HCT116 (cell line): ENCODE results near the gene WWP2. TPM values are rescaled to one million over a fixed set of nuclear protein-coding genes. Genes with fewer than 3 reads are reported as not detected.
"Not testable (repeated sequence)": the region's sequence is repeated elsewhere in the genome, so short reads cannot be mapped to it uniquely, and the experiment has no call there.

Experiments
- ATAC-seq: fragments of 200-7000 bp; cut with Tn5 transposase; 2 replicates; pipeline ENCODE4 v1.9.1; 2020; ENCODE audit warnings: mild to moderate bottlenecking, moderate library complexity
- BruUV-seq: library from RNA; stranded (reverse); fragments of 400-500 nt; replicated peaks from 2 replicates; lab custom pipeline; 2021; lab: Mats Ljungman, UMichigan
- CTCF ChIA-PET: fragments of 300-600 bp; sonication (Branson Sonifier 250); formaldehyde crosslinking; loops from one replicate; lab custom pipeline; 2021; ENCODE audit warnings: antibody characterized with exemption; lab: Charles Lee
- POLR2A ChIA-PET: fragments of 300-600, 350-600 bp; sonication (Branson Sonifier 250); formaldehyde crosslinking; loops from one replicate; lab custom pipeline; 2021; ENCODE audit warnings: antibody characterized with exemption; lab: Charles Lee
- RAD21 ChIA-PET, 2 experiments: fragments of 300-600 bp; sonication (Branson Sonifier 250); formaldehyde crosslinking; loops; one replicate each; lab custom pipeline; 2023; ENCODE audit warnings: low total read pairs in 2 of 2; ENCODE audit not compliant: uncharacterized antibody in 2 of 2, unreplicated experiment in 2 of 2, low non-redundant PET in 1 of 2; lab: Charles Lee
- DNase-seq: peaks from one replicate; pipeline ENCODE4 v3.0.0-alpha.2; 2010; ENCODE audit warnings: low read depth, low spot score
- H2AFZ ChIP-seq: fragments of 200-600 bp; shearing (Covaris generic), sonication (generic); 2 replicates; pipeline ENCODE4 v1.6.1; 2017; ENCODE audit warnings: low read depth, mixed run types, mixed read lengths, antibody characterized with exemption, low read length; ENCODE audit not compliant: poor library complexity, severe bottlenecking
- H3K27ac ChIP-seq: 2 replicates; pipeline ENCODE4 v1.5.1; 2012; ENCODE audit warnings: low read depth, low read length
- H3K27me3 ChIP-seq: fragments of 200-600 bp; sonication (generic); 2 replicates; pipeline ENCODE4 v1.6.1; 2016; ENCODE audit warnings: mixed run types, low read length, mixed read lengths; ENCODE audit not compliant: insufficient read depth
- H3K36me3 ChIP-seq, 2 experiments: fragments of 200-500 bp in 1 of 2; fragments of 200-600 bp in 1 of 2; sonication (Bioruptor generic) in 1 of 2; sonication (generic) in 1 of 2; 2 replicates each; pipeline versions ENCODE4 v1.5.1 to v1.6.1; 2014 to 2016; ENCODE audit warnings: low read length in 2 of 2, inconsistent platforms in 1 of 2, mixed read lengths in 1 of 2, mixed run types in 1 of 2; ENCODE audit not compliant: insufficient read depth in 2 of 2, control insufficient read depth in 1 of 2
- H3K4me1 ChIP-seq, 2 experiments: fragments of 200-600 bp in 1 of 2; sonication (generic) in 1 of 2; 2 replicates each; pipeline versions ENCODE4 v1.5.1 to v1.6.1; 2012 to 2017; ENCODE audit warnings: low read length in 2 of 2, inconsistent platforms in 1 of 2, mild to moderate bottlenecking in 1 of 2, mixed read lengths in 1 of 2, mixed run types in 1 of 2, moderate library complexity in 1 of 2; ENCODE audit not compliant: insufficient read depth in 2 of 2, control insufficient read depth in 1 of 2
- H3K4me2 ChIP-seq: fragments of 200-600 bp; sonication (generic); 2 replicates; pipeline ENCODE4 v1.6.1; 2017; ENCODE audit warnings: mixed run types, low read length, mixed read lengths
- H3K4me3 ChIP-seq, 2 experiments: fragments of 200-600 bp in 1 of 2; sonication (generic) in 1 of 2; replicated peaks in 1 of 2; 2 replicates each; pipeline ENCODE4 v1.5.1; 2011 to 2016; ENCODE audit warnings: low read length in 2 of 2, control low read depth in 1 of 2, low read depth in 1 of 2, mild to moderate bottlenecking in 1 of 2, mixed read lengths in 1 of 2, mixed run types in 1 of 2
- H3K79me2 ChIP-seq: fragments of 200-600 bp; sonication (generic); 2 replicates; pipeline ENCODE4 v1.6.1; 2017; ENCODE audit warnings: mild to moderate bottlenecking, mixed run types, low read length, moderate library complexity, mixed read lengths; ENCODE audit not compliant: insufficient read depth
- H3K9ac ChIP-seq: fragments of 200-600 bp; sonication (generic); 2 replicates; pipeline ENCODE4 v1.6.1; 2016; ENCODE audit warnings: low read length, mixed read lengths
- H3K9me2 ChIP-seq: fragments of 200-600 bp; sonication (generic), shearing (Covaris generic); 2 replicates; pipeline ENCODE4 v1.6.1; 2017; ENCODE audit warnings: mixed run types, mild to moderate bottlenecking, moderate library complexity; ENCODE audit not compliant: insufficient read depth
- H3K9me3 ChIP-seq, 2 experiments: fragments of 200-500 bp in 1 of 2; fragments of 200-600 bp in 1 of 2; sonication (Bioruptor generic) in 1 of 2; sonication (generic) in 1 of 2; 2 replicates each; pipeline ENCODE4 v1.6.1; 2014 to 2017; ENCODE audit warnings: low read length in 2 of 2, mixed read lengths in 2 of 2, inconsistent platforms in 1 of 2, low read depth in 1 of 2, mild to moderate bottlenecking in 1 of 2, mixed run types in 1 of 2, moderate library complexity in 1 of 2; ENCODE audit not compliant: control insufficient read depth in 1 of 2, insufficient read depth in 1 of 2
- H4K20me1 ChIP-seq: fragments of 200-600 bp; sonication (generic), shearing (Covaris generic); 2 replicates; pipeline ENCODE4 v1.6.1; 2017; ENCODE audit warnings: mixed run types, mild to moderate bottlenecking, moderate library complexity; ENCODE audit not compliant: insufficient read depth
- CTCF ChIP-seq, 3 experiments: fragments of 200-600 bp in 1 of 3; sonication (generic) in 1 of 3; IDR thresholded peaks in 2 of 3; conservative IDR thresholded peaks in 1 of 3; 2 replicates each; pipeline ENCODE4 v1.5.1; 2012 to 2017; ENCODE audit warnings: low read depth in 2 of 3, low read length in 2 of 3, antibody characterized with exemption in 1 of 3, borderline replicate concordance in 1 of 3, control low read depth in 1 of 3, mild to moderate bottlenecking in 1 of 3, mixed read lengths in 1 of 3, mixed run types in 1 of 3, moderate library complexity in 1 of 3; ENCODE audit not compliant: insufficient read depth in 1 of 3
- ELF1 ChIP-seq: IDR thresholded peaks from 2 replicates; pipeline ENCODE4 v1.6.1; 2012; ENCODE audit warnings: low read depth, borderline replicate concordance
- EZH2phosphoT487 ChIP-seq: fragments of 200-600 bp; IDR thresholded peaks from 2 replicates; pipeline ENCODE4 v1.6.1; 2018; ENCODE audit warnings: antibody characterized with exemption, borderline replicate concordance
- POLR2A ChIP-seq: IDR thresholded peaks from 2 replicates; pipeline ENCODE4 v1.7.0; 2011; ENCODE audit warnings: borderline replicate concordance; ENCODE audit not compliant: insufficient read depth, insufficient read length; ENCODE audit errors: extremely low read depth
- RAD21 ChIP-seq: IDR thresholded peaks from 2 replicates; pipeline ENCODE4 v1.6.1; 2012; ENCODE audit warnings: low read depth, mild to moderate bottlenecking
- intact Hi-C: fragments of 100-400 bp; cut with micrococcal nuclease; formaldehyde crosslinking; loops from 2 replicates; pipeline ENCODE4 v1.10.0; 2022
- total RNA-seq: library from RNA; stranded (reverse); gene quantifications from one replicate; pipeline ENCODE4 v1.2.1, GENCODE V29; 2021; ENCODE audit not compliant: unreplicated experiment
- TF ChIP-seq, protein P1 (sequence below): IDR thresholded peaks from 2 replicates; pipeline ENCODE4 v1.6.1; 2011; ENCODE audit warnings: mild to moderate bottlenecking, low read length, moderate library complexity; ENCODE audit not compliant: insufficient replicate concordance; ENCODE audit errors: extremely low read depth
- TF ChIP-seq, protein P2 (sequence below): IDR thresholded peaks from 2 replicates; pipeline ENCODE4 v1.6.1; 2012; ENCODE audit warnings: low read depth

WWP2 gene
- total RNA-seq, 1 experiment from 2014 or later: 44.2 TPM

DNA sequence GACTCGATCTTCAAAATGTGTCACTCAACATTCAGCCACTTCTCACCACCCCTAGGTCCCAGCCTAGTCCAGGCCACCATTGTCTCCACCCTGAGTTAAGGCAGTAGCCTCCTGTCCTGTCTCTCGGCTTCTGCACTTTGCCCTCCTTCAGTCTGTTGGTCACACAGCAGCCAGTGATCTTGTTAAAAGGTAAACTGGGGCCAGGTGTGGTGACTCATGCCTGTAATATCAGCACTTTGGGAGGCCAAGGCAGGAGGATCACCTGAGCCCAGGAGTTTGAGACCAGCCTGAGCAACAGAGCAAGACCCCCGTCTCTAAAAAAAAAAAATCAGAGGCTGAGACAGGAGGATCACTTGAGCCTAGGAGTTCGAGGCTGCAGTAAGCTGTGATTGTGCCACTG, 25.8 kb downstream of the WWP2 start:
- Histone ChIP-seq H3K27me3 (no peaks in the 10 kb centered on the region), H3K27ac (no peak overlapping the region), H4K20me1 (no peaks in the 10 kb centered on the region), H3K9me2 (no peaks in the 10 kb centered on the region), H3K36me3 (peaks cover 3 to 5% of the 10 kb centered on the region in 2 experiments; a peak in 2 of 4 replicates), H3K9ac (no peak overlapping the region), H3K9me3 (no peaks in the 10 kb centered on the region), H3K4me2 (no peak overlapping the region), H3K4me3 (no peak overlapping the region), H2AFZ (no peak overlapping the region), H3K79me2 (no peaks in the 10 kb centered on the region), H3K4me1 (no peaks in the 10 kb centered on the region)
- POLR2A ChIA-PET: no interaction called here
- intact Hi-C loops: no loop called here
- BruUV-seq: no TSS peak
- TF ChIP-seq, protein P1, sequence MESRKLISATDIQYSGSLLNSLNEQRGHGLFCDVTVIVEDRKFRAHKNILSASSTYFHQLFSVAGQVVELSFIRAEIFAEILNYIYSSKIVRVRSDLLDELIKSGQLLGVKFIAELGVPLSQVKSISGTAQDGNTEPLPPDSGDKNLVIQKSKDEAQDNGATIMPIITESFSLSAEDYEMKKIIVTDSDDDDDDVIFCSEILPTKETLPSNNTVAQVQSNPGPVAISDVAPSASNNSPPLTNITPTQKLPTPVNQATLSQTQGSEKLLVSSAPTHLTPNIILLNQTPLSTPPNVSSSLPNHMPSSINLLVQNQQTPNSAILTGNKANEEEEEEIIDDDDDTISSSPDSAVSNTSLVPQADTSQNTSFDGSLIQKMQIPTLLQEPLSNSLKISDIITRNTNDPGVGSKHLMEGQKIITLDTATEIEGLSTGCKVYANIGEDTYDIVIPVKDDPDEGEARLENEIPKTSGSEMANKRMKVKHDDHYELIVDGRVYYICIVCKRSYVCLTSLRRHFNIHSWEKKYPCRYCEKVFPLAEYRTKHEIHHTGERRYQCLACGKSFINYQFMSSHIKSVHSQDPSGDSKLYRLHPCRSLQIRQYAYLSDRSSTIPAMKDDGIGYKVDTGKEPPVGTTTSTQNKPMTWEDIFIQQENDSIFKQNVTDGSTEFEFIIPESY: no peak
- TF ChIP-seq ELF1: no peak
- no peak for TF ChIP-seq EZH2phosphoT487
- no peak for TF ChIP-seq RAD21
- TF ChIP-seq POLR2A: no peak
- TF ChIP-seq CTCF (IDR thresholded peaks at IDR 0.05 in 2 of 3, conservative IDR thresholded peaks at IDR 0.05 in 1 of 3; ENCODE audit: borderline replicate concordance in 1 of 3, insufficient read depth in 1 of 3, low read depth in 2 of 3, low read length in 2 of 3): no peak
- TF ChIP-seq, protein P2, sequence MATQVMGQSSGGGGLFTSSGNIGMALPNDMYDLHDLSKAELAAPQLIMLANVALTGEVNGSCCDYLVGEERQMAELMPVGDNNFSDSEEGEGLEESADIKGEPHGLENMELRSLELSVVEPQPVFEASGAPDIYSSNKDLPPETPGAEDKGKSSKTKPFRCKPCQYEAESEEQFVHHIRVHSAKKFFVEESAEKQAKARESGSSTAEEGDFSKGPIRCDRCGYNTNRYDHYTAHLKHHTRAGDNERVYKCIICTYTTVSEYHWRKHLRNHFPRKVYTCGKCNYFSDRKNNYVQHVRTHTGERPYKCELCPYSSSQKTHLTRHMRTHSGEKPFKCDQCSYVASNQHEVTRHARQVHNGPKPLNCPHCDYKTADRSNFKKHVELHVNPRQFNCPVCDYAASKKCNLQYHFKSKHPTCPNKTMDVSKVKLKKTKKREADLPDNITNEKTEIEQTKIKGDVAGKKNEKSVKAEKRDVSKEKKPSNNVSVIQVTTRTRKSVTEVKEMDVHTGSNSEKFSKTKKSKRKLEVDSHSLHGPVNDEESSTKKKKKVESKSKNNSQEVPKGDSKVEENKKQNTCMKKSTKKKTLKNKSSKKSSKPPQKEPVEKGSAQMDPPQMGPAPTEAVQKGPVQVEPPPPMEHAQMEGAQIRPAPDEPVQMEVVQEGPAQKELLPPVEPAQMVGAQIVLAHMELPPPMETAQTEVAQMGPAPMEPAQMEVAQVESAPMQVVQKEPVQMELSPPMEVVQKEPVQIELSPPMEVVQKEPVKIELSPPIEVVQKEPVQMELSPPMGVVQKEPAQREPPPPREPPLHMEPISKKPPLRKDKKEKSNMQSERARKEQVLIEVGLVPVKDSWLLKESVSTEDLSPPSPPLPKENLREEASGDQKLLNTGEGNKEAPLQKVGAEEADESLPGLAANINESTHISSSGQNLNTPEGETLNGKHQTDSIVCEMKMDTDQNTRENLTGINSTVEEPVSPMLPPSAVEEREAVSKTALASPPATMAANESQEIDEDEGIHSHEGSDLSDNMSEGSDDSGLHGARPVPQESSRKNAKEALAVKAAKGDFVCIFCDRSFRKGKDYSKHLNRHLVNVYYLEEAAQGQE: no peak
- DNase-seq: no peak
- ATAC-seq: no peak
- RAD21 ChIA-PET: no interaction called here
- CTCF ChIA-PET: no interaction called here

DNA sequence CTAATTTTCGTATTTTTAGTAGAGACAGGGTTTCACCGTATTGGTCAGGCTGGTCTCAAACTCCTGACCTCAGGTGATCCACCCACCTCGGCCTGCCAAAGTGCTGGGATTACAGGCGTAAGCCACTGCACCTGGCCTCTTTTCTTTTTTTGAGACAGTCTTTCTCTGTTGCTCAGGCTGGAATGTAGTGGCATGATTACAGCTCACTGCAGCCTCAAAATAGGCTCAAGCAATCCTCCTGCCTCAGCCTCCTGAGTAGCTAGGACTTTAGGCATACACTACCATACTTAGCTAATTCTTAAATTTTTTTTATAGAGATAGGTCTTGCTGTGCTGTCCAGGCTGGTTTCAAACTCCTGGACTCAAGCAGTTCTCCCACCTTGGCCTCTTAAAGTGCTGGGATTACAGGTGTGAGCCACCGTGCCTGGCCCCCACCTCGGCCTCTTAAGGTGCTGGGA, 29.3 kb downstream of the WWP2 start:
- BruUV-seq, RAD21 ChIA-PET, H3K27ac ChIP-seq, ATAC-seq, H3K4me2 ChIP-seq, H3K4me3 ChIP-seq, H3K79me2 ChIP-seq, CTCF ChIA-PET, POLR2A ChIA-PET, H3K27me3 ChIP-seq, H3K9me3 ChIP-seq, H3K9ac ChIP-seq, H4K20me1 ChIP-seq, H3K9me2 ChIP-seq, DNase-seq, H2AFZ ChIP-seq, H3K36me3 ChIP-seq, H3K4me1 ChIP-seq: not testable (repeated sequence)
- intact Hi-C loops: loop anchor here (10.0 kb wide), 1 partner anchor 303 kb away; no protein-coding TSS in a partner anchor
